A549 (cell line): ENCODE results near the gene MUC21. TPM values are rescaled to one million over a fixed set of nuclear protein-coding genes. Genes with fewer than 3 reads are reported as not detected.

Source experiments
- GATA3 ChIP-seq: IDR thresholded peaks from 2 replicates; pipeline ENCODE4 v1.6.1; 2012; ENCODE audit warnings: borderline replicate concordance
- MAZ ChIP-seq: fragments of 150-350 bp; IDR thresholded peaks from 2 replicates; pipeline ENCODE4 v1.6.1; 2014; ENCODE audit warnings: antibody characterized with exemption, low read depth, low read length, borderline replicate concordance
- ZSCAN20 ChIP-seq: fragments of 250-450 bp; sonication (Bioruptor Pico); IDR thresholded peaks from 2 replicates; pipeline ENCODE4 v1.8.0; 2022; ENCODE audit warnings: mild to moderate bottlenecking, moderate library complexity
- polyA plus RNA-seq, 4 experiments: library from polyadenylated mRNA; depleted of rRNA in 3 of 4; stranded (reverse); fragments of >200 nt; fragmentation: RNase III in 1 of 4; extraction: RNeasy Plus Mini Kit Qiagen cat#74134 plus additional on column Dnase treatment in 1 of 4; gene quantifications; 2 replicates in 3 of 4; 3 replicates in 1 of 4; pipeline ENCODE4 v1.2.3, GENCODE V29; 2011 to 2017

Gene MUC21
- polyA plus RNA-seq, 2 of the 4 experiments (the other 2 are of a cell fraction), result not detected

- TF ChIP-seq ZSCAN20 (no peak), GATA3 (no peak), MAZ (no peak)
Measured at GRCh38 chr6:31038559-31038958, 55.0 kb downstream of the MUC21 start (continued).

Other genes starting within 250 kb of the MUC21 start
- 135 and 136 TPM in 2 replicates for gene FLOT1, start 241.0 kb upstream of the MUC21 start, polyA plus RNA-seq (2011; rRNA removed)
- 89.7 to 99.2 TPM (median 89.9 TPM) in 3 replicates for gene FLOT1, start 241.0 kb upstream of the MUC21 start, polyA plus RNA-seq (2017; fragmentation: RNase III; extraction: RNeasy Plus Mini Kit Qiagen cat#74134 plus additional on column Dnase treatment)
- 116 and 202 TPM in 2 replicates for gene IER3, start 239.2 kb upstream of the MUC21 start, polyA plus RNA-seq (2011; rRNA removed)
- gene IER3, start 239.2 kb upstream of the MUC21 start, polyA plus RNA-seq (2017; fragmentation: RNase III; extraction: RNeasy Plus Mini Kit Qiagen cat#74134 plus additional on column Dnase treatment), result 89.1 to 108 TPM (median 104 TPM) in 3 replicates
- gene DDR1, start 99.2 kb upstream of the MUC21 start, polyA plus RNA-seq (2011; rRNA removed), result 19.8 and 25.8 TPM in 2 replicates
- gene DDR1, start 99.2 kb upstream of the MUC21 start, polyA plus RNA-seq (2017; fragmentation: RNase III; extraction: RNeasy Plus Mini Kit Qiagen cat#74134 plus additional on column Dnase treatment), result 31.9 to 44.2 TPM (median 43.5 TPM) in 3 replicates
- gene GTF2H4, start 75.5 kb upstream of the MUC21 start, polyA plus RNA-seq (2011; rRNA removed), result 19.7 and 24.8 TPM in 2 replicates
- gene GTF2H4, start 75.5 kb upstream of the MUC21 start, polyA plus RNA-seq (2017; fragmentation: RNase III; extraction: RNeasy Plus Mini Kit Qiagen cat#74134 plus additional on column Dnase treatment), result 24.1 to 28.6 TPM (median 24.9 TPM) in 3 replicates
- gene VARS2, start 69.5 kb upstream of the MUC21 start, polyA plus RNA-seq (2011; rRNA removed), result 15.5 and 16.1 TPM in 2 replicates
- 12.4 to 15.2 TPM (median 15.0 TPM) in 3 replicates for gene VARS2, start 69.5 kb upstream of the MUC21 start, polyA plus RNA-seq (2017; fragmentation: RNase III; extraction: RNeasy Plus Mini Kit Qiagen cat#74134 plus additional on column Dnase treatment)
- not detected in 2 replicates for gene SFTA2, start 51.5 kb upstream of the MUC21 start, polyA plus RNA-seq (2011; rRNA removed)
- gene SFTA2, start 51.5 kb upstream of the MUC21 start, polyA plus RNA-seq (2017; fragmentation: RNase III; extraction: RNeasy Plus Mini Kit Qiagen cat#74134 plus additional on column Dnase treatment), result not detected in 3 replicates
- gene MUCL3, start 42.7 kb upstream of the MUC21 start, polyA plus RNA-seq (2011; rRNA removed), result 0.01 and 0.07 TPM in 2 replicates
- gene MUCL3, start 42.7 kb upstream of the MUC21 start, polyA plus RNA-seq (2017; fragmentation: RNase III; extraction: RNeasy Plus Mini Kit Qiagen cat#74134 plus additional on column Dnase treatment), result 0.03 to 0.08 TPM (median 0.04 TPM) in 3 replicates
- gene MUC22, start 26.8 kb downstream of the MUC21 start, polyA plus RNA-seq (2011; rRNA removed), result not detected in 2 replicates
- not detected in 3 replicates for gene MUC22, start 26.8 kb downstream of the MUC21 start, polyA plus RNA-seq (2017; fragmentation: RNase III; extraction: RNeasy Plus Mini Kit Qiagen cat#74134 plus additional on column Dnase treatment)
- not detected in 2 replicates for gene C6orf15, start 128.9 kb downstream of the MUC21 start, polyA plus RNA-seq (2011; rRNA removed)
- not detected in 3 replicates for gene C6orf15, start 128.9 kb downstream of the MUC21 start, polyA plus RNA-seq (2017; fragmentation: RNase III; extraction: RNeasy Plus Mini Kit Qiagen cat#74134 plus additional on column Dnase treatment)
- 2.3 and 5.8 TPM in 2 replicates for gene PSORS1C1, start 131.1 kb downstream of the MUC21 start, polyA plus RNA-seq (2011; rRNA removed)
- gene PSORS1C1, start 131.1 kb downstream of the MUC21 start, polyA plus RNA-seq (2017; fragmentation: RNase III; extraction: RNeasy Plus Mini Kit Qiagen cat#74134 plus additional on column Dnase treatment), result 3.0 to 4.3 TPM (median 4.3 TPM) in 3 replicates
- gene CDSN, start 136.7 kb downstream of the MUC21 start, polyA plus RNA-seq (2011; rRNA removed), result not detected in 2 replicates
- not detected in 3 replicates for gene CDSN, start 136.7 kb downstream of the MUC21 start, polyA plus RNA-seq (2017; fragmentation: RNase III; extraction: RNeasy Plus Mini Kit Qiagen cat#74134 plus additional on column Dnase treatment)
- gene PSORS1C2, start 155.3 kb downstream of the MUC21 start, polyA plus RNA-seq (2011; rRNA removed), result not detected in 2 replicates
- gene PSORS1C2, start 155.3 kb downstream of the MUC21 start, polyA plus RNA-seq (2017; fragmentation: RNase III; extraction: RNeasy Plus Mini Kit Qiagen cat#74134 plus additional on column Dnase treatment), result 0.08 TPM in 1 of 3 replicates, not detected in the others
- 7.4 and 8.6 TPM in 2 replicates for gene CCHCR1, start 174.1 kb downstream of the MUC21 start, polyA plus RNA-seq (2011; rRNA removed)
- gene CCHCR1, start 174.1 kb downstream of the MUC21 start, polyA plus RNA-seq (2017; fragmentation: RNase III; extraction: RNeasy Plus Mini Kit Qiagen cat#74134 plus additional on column Dnase treatment), result 15.2 to 15.3 TPM (median 15.3 TPM) in 3 replicates
- gene TCF19, start 174.9 kb downstream of the MUC21 start, polyA plus RNA-seq (2011; rRNA removed), result 6.4 and 7.4 TPM in 2 replicates
- 10.1 to 11.2 TPM (median 10.8 TPM) in 3 replicates for gene TCF19, start 174.9 kb downstream of the MUC21 start, polyA plus RNA-seq (2017; fragmentation: RNase III; extraction: RNeasy Plus Mini Kit Qiagen cat#74134 plus additional on column Dnase treatment)
- gene POU5F1, start 187.0 kb downstream of the MUC21 start, polyA plus RNA-seq (2011; rRNA removed), result 2.7 and 3.9 TPM in 2 replicates
- gene POU5F1, start 187.0 kb downstream of the MUC21 start, polyA plus RNA-seq (2017; fragmentation: RNase III; extraction: RNeasy Plus Mini Kit Qiagen cat#74134 plus additional on column Dnase treatment), result 2.7 to 3.5 TPM (median 2.8 TPM) in 3 replicates